Tibial nerve (tissue), 4 donors: Measurements from ENCODE around the gene CA10. TPM values are rescaled to one million over a fixed set of nuclear protein-coding genes. Genes with fewer than 3 reads are reported as not detected.

Experiments
- DNase-seq, 2 donors: peaks; one replicate each; pipeline ENCODE4 v3.0.0-alpha.2; 2019; ENCODE audit warnings: low spot score in 2 of 2
- H3K27ac ChIP-seq, 4 donors: fragments of 200-600 bp; sonication (generic) in 3 of 4; one replicate each; pipeline ENCODE4 v1.5.1; 2017 to 2019; ENCODE audit warnings: mild to moderate bottlenecking in 1 of 4
- H3K27me3 ChIP-seq, 2 donors: fragments of 200-600 bp; sonication (generic) in 1 of 2; one replicate each; pipeline versions ENCODE4 v1.5.1 to v1.6.0; 2017 to 2019
- H3K36me3 ChIP-seq, 3 donors: fragments of 200-600 bp; sonication (generic); one replicate each; pipeline ENCODE4 v1.5.1; 2018 to 2019
- H3K4me1 ChIP-seq, 4 donors: fragments of 200-600 bp; sonication (generic) in 3 of 4; one replicate each; pipeline ENCODE4 v1.5.1; 2017 to 2019
- H3K4me3 ChIP-seq, 4 donors: fragments of 200-600 bp; sonication (generic) in 3 of 4; one replicate each; pipeline ENCODE4 v1.5.1; 2017 to 2019; ENCODE audit warnings: mild to moderate bottlenecking in 1 of 4, moderate library complexity in 1 of 4
- H3K9me3 ChIP-seq, 4 donors: fragments of 200-600 bp; sonication (generic) in 3 of 4; one replicate each; pipeline ENCODE4 v1.5.1; 2017 to 2019
- EP300 ChIP-seq, 2 donors: sonication (generic); formaldehyde crosslinking; IDR thresholded peaks; one replicate each; pipeline ENCODE4 v1.6.1; 2017; ENCODE audit warnings: antibody characterized with exemption in 2 of 2, mild to moderate bottlenecking in 1 of 2
- POLR2A ChIP-seq, 2 donors: fragments of 450-650 bp; IDR thresholded peaks; one replicate each; pipeline ENCODE4 v1.6.1; 2017; ENCODE audit warnings: antibody characterized with exemption in 2 of 2, mild to moderate bottlenecking in 2 of 2, moderate library complexity in 2 of 2
- WGBS, 2 donors: methylation state at CpG; one replicate each; pipeline ENCODE4 v1.1.5; 2018; 5-methylcytosine and 5-hydroxymethylcytosine counted together
- total RNA-seq, 4 donors: library from RNA; depleted of rRNA; stranded (reverse); fragments of >200 nt; gene quantifications; one replicate each; pipeline ENCODE4 v1.1.0, GENCODE V29; 2016
- TF ChIP-seq, protein P1 (sequence below), 5 experiments: fragments of 200-600 bp in 3 of 5; fragments of 450-650 bp in 2 of 5; sonication (generic) in 3 of 5; IDR thresholded peaks; one replicate each; pipeline ENCODE4 v1.5.1; 2016 to 2019; ENCODE audit warnings: antibody characterized with exemption in 5 of 5, mild to moderate bottlenecking in 3 of 5, moderate library complexity in 2 of 5

Gene CA10
- total RNA-seq, 4 donors from 2014 or later, result not detected

DNA sequence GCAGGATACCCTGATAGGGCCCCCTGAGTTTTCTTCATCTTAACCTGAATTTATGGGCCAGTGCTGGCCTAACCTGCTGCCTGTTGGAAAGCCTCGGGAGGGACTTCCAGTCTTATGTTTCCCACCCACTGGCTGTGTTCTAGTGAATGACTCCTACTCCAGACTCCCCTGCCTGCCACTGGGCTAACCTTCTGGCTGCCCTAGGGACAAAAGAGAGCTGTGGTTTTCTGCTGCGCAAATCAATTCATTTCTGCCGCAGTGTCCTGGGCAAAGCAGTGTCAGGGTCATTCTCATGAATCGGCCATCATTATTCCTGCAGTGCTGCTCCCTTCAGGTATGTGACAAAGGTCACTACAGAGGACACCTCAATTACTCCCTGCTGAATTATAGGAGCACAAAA is 512.0 kb downstream of the CA10 start:
- Histone ChIP-seq H3K4me3 (no peak overlapping the region), H3K4me1 (no peaks in the 10 kb centered on the region), H3K9me3 (no peaks in the 10 kb centered on the region), H3K36me3 (no peaks in the 10 kb centered on the region), H3K27me3 (no peaks in the 10 kb centered on the region), H3K27ac (no peak overlapping the region)
- DNase-seq, result no peak
- TF ChIP-seq, protein P1, sequence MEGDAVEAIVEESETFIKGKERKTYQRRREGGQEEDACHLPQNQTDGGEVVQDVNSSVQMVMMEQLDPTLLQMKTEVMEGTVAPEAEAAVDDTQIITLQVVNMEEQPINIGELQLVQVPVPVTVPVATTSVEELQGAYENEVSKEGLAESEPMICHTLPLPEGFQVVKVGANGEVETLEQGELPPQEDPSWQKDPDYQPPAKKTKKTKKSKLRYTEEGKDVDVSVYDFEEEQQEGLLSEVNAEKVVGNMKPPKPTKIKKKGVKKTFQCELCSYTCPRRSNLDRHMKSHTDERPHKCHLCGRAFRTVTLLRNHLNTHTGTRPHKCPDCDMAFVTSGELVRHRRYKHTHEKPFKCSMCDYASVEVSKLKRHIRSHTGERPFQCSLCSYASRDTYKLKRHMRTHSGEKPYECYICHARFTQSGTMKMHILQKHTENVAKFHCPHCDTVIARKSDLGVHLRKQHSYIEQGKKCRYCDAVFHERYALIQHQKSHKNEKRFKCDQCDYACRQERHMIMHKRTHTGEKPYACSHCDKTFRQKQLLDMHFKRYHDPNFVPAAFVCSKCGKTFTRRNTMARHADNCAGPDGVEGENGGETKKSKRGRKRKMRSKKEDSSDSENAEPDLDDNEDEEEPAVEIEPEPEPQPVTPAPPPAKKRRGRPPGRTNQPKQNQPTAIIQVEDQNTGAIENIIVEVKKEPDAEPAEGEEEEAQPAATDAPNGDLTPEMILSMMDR (IDR thresholded peaks at IDR 0.05), result no peak
- TF ChIP-seq POLR2A (IDR thresholded peaks at IDR 0.05) (no peak), EP300 (IDR thresholded peaks at IDR 0.05) (no peak)
- WGBS, 2 donors, result 70 to 84% methylated on average over 4 of the region's 4 CpGs

DNA sequence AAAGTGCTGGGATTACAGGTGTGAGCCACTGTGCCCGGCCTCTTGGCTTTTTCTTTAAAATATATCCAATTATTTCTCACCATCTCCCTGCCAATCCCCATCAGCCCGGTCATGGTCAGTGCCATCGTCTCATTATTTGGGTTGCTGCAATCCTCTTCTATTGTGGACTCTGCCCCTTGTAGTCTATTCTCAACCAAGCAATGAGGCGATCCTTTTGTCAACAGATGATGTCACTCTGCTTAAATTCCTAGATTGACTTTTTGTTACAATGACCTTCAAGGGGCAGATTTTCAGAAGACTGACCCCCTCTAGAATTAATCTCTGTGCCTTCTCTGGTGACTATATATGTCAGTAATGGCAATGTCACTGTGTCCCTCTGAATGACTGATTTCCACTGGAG is 513.5 kb downstream of the CA10 start:
- H3K4me1 ChIP-seq, result no peaks in the 10 kb centered on the region
- no peak for DNase-seq
- H3K9me3 ChIP-seq, result no peaks in the 10 kb centered on the region
- no peaks in the 10 kb centered on the region for H3K27me3 ChIP-seq
- no peaks in the 10 kb centered on the region for H3K36me3 ChIP-seq
- WGBS, 2 donors, result 79 to 80% methylated on average over 4 of the region's 4 CpGs
- TF ChIP-seq POLR2A (IDR thresholded peaks at IDR 0.05) (no peak), EP300 (IDR thresholded peaks at IDR 0.05) (no peak)
- TF ChIP-seq, protein P1 (IDR thresholded peaks at IDR 0.05), result no peak
- no peak overlapping the region for H3K27ac ChIP-seq
- H3K4me3 ChIP-seq, result no peak overlapping the region

DNA sequence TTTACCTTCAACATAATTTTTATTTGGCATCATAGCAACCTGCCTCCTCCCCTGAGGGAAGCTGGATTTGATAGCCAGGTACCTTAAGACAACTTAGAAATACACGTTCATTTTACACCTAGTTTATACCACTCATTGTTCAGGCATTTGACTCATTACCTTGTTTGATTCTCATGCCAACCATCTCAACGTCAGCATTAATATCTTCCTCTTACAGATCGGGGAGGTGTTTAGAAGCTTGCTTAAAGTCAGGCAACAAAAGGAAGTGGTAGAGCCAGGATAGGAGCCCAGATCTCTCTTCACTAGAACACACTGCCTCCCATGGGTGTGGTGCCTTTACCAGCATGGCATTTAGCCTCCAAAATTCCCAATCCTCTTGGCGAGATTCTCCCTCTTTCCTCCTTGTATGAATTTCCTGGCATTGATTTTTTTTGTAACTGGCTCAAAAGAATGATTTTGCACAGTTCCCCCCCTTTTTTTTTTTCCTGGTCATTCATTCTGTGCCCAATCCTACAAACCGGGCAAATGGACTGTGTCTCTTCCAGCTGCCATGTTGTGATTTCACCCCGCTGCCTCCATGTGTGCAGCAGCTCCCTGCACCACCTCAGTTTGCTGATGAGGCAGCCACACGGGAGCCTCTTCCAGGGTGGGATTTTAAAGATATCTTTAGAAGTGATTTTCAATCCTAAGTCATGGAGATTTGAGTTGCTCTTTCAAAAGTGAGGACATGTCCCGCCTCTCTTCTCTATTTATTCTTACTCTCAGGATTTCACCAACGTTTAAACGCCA is 514.6 kb downstream of the CA10 start:
- 81 to 82% methylated on average over 10 of the region's 10 CpGs for WGBS, 2 donors
- TF ChIP-seq, protein P1 (IDR thresholded peaks at IDR 0.05), result no peak
- no peaks in the 10 kb centered on the region for H3K9me3 ChIP-seq
- no peak for DNase-seq
- no peaks in the 10 kb centered on the region for H3K36me3 ChIP-seq
- H3K4me1 ChIP-seq, result peaks cover 0 to 5% (median 0%) of the 10 kb centered on the region in 4 donors
- H3K27me3 ChIP-seq, result no peaks in the 10 kb centered on the region
- H3K27ac ChIP-seq, result no peak overlapping the region
- H3K4me3 ChIP-seq, result no peak overlapping the region

DNA sequence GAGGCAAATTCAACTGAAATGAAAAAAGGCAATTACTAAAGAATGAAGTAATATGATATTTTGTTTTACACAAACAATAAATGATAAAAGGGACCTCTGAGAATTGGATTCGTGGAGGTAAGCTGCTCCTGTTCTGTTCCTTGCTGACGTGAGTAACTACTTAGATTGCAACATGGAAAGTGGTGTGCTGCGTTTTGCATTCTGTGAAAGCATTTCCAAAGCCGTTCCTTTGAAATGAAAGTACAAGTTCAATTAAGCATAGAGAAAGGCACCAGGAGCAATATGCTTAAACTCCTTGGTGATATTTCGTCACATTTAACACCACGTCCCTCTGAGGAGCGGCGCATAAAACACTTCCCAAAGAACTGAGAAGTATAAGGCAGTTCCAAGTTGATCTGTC is 516.5 kb downstream of the CA10 start:
- DNase-seq, result no peak
- WGBS, 2 donors, result 70 to 73% methylated on average over 8 of the region's 8 CpGs
- Histone ChIP-seq H3K27me3 (no peaks in the 10 kb centered on the region), H3K9me3 (no peaks in the 10 kb centered on the region), H3K4me1 (peaks cover 0 to 8% (median 0%) of the 10 kb centered on the region in 4 donors), H3K36me3 (no peaks in the 10 kb centered on the region), H3K4me3 (no peak overlapping the region), H3K27ac (no peak overlapping the region)
- TF ChIP-seq, protein P1 (IDR thresholded peaks at IDR 0.05), result no peak
- TF ChIP-seq POLR2A (IDR thresholded peaks at IDR 0.05), result no peak
- TF ChIP-seq EP300 (IDR thresholded peaks at IDR 0.05), result no peak

DNA sequence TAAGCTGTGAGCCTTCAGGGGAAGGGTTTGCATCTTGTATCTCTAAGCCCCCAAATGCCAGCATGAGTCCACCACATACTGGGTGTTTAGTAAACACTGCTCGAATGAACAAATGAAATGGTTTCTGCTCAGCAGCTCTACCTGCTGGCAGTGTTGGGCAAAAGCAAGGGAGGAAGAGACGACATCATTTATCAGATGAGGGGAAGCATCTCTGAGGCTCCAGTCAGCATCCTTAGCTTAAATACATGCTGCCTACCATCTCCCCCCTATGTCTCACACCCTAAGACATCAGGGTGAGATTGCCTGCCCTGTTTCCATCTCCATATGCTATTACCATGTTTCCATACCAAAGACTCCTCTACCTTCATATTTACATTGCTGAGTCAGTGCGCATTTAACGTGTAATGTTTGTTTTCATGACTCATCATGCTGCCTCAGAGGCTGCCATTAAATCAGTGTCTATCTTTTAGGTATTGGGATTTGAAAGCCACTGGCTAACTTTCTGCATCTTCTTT is 518.3 kb downstream of the CA10 start:
- 55 to 63% methylated on average over 4 of the region's 4 CpGs for WGBS, 2 donors
- Histone ChIP-seq H3K4me3 (no peak overlapping the region), H3K36me3 (no peaks in the 10 kb centered on the region), H3K27me3 (no peaks in the 10 kb centered on the region), H3K27ac (no peak overlapping the region), H3K4me1 (peaks cover 0 to 8% (median 0%) of the 10 kb centered on the region in 4 donors), H3K9me3 (no peaks in the 10 kb centered on the region)
- TF ChIP-seq EP300 (IDR thresholded peaks at IDR 0.05), result no peak
- TF ChIP-seq, protein P1 (IDR thresholded peaks at IDR 0.05), result no peak
- TF ChIP-seq POLR2A (IDR thresholded peaks at IDR 0.05), result no peak
- DNase-seq, result no peak
